ENCODE results near the gene TBX1.

DNA sequence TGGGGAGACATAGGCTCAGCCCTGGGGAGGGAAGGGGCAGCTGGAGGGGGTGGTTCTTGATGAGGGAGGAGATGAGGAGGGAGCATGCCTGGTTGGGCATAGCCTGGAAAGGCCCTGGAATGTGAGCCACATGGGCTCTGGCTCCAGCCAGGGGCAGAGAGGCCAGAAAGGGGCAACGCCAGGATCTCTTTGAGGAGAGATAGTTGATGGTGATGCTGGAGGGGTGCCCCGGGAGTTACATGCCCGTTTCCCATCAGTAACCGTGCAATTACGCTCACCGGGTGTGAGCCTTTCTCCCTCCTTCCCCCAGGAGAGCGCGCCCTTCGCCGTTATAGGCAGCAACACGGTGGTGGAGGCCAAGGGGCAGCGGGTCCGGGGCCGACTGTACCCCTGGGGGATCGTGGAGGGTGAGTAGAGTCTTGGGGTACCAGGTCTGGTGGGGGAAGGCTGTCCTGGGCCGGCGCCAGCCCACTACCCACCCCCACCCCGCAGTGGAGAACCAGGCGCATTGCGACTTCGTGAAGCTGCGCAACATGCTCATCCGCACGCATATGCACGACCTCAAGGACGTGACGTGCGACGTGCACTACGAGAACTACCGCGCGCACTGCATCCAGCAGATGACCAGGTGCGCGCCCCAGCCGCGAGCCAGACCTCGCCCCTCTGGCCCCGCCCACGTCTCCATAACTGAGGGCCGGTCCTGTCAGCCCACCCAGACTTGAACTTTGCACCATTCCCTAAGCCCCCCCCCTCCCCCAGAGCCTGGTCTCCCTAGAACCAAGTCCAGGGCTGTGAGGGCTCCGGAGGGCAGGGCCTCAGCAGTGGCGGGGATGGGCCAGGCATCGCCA, 39.0 kb upstream of the TBX1 start:
- TF ChIP-seq, protein P1, sequence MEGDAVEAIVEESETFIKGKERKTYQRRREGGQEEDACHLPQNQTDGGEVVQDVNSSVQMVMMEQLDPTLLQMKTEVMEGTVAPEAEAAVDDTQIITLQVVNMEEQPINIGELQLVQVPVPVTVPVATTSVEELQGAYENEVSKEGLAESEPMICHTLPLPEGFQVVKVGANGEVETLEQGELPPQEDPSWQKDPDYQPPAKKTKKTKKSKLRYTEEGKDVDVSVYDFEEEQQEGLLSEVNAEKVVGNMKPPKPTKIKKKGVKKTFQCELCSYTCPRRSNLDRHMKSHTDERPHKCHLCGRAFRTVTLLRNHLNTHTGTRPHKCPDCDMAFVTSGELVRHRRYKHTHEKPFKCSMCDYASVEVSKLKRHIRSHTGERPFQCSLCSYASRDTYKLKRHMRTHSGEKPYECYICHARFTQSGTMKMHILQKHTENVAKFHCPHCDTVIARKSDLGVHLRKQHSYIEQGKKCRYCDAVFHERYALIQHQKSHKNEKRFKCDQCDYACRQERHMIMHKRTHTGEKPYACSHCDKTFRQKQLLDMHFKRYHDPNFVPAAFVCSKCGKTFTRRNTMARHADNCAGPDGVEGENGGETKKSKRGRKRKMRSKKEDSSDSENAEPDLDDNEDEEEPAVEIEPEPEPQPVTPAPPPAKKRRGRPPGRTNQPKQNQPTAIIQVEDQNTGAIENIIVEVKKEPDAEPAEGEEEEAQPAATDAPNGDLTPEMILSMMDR (IDR thresholded peaks at IDR 0.05; ENCODE audit: low read depth, low read length), result no peak
- TF ChIP-seq POLR2A (IDR thresholded peaks at IDR 0.05; ENCODE audit: extremely low read depth, insufficient read length), result no peak
- TF ChIP-seq, protein P2, sequence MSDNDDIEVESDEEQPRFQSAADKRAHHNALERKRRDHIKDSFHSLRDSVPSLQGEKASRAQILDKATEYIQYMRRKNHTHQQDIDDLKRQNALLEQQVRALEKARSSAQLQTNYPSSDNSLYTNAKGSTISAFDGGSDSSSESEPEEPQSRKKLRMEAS (IDR thresholded peaks at IDR 0.05; ENCODE audit: low read depth, low read length), result no peak

Data from NB4 (cell line).